Esophagus squamous epithelium (tissue), 5 donors: ENCODE measurements around the gene RTKN. TPM values are rescaled to one million over a fixed set of nuclear protein-coding genes. Genes with fewer than 3 reads are reported as not detected.
"Not testable (repeated sequence)": the region's sequence is repeated elsewhere in the genome, so short reads cannot be mapped to it uniquely, and the experiment has no call there.

Source experiments
- DNase-seq: peaks from one replicate; lab custom pipeline; 2025; lab: John Stamatoyannopoulos, UW
- H3K27ac ChIP-seq, 4 donors: fragments of 200-600 bp; sonication (generic); one replicate each; pipeline ENCODE4 v1.5.1; 2016 to 2019; ENCODE audit warnings: mild to moderate bottlenecking in 1 of 4
- H3K27me3 ChIP-seq, 4 donors: fragments of 200-600 bp; sonication (generic); 1 replicate in 3 of 4; 2 replicates in 1 of 4; pipeline versions ENCODE4 v1.5.1 to v1.6.0; 2017 to 2021; ENCODE audit warnings: antibody characterized with exemption in 1 of 4
- H3K36me3 ChIP-seq, 3 donors: fragments of 200-600 bp; sonication (generic); one replicate each; pipeline ENCODE4 v1.5.1; 2016 to 2019
- H3K4me1 ChIP-seq, 3 donors: fragments of 200-600 bp; sonication (generic); one replicate each; pipeline ENCODE4 v1.5.1; 2017 to 2019
- H3K4me3 ChIP-seq, 4 donors: fragments of 200-600 bp; sonication (generic); 1 replicate in 3 of 4; 2 replicates in 1 of 4; pipeline ENCODE4 v1.5.1; 2016 to 2019; ENCODE audit warnings: mild to moderate bottlenecking in 2 of 4, moderate library complexity in 1 of 4
- H3K9me3 ChIP-seq, 3 donors: fragments of 200-600 bp; sonication (generic); one replicate each; pipeline ENCODE4 v1.5.1; 2016 to 2019
- CTCF ChIP-seq, 6 experiments: fragments of 450-650 bp in 4 of 6; fragments of 200-600 bp in 2 of 6; sonication (generic) in 2 of 6; IDR thresholded peaks; one replicate each; pipeline ENCODE4 v1.5.1; 2016 to 2019; ENCODE audit warnings: antibody characterized with exemption in 6 of 6, mild to moderate bottlenecking in 4 of 6, moderate library complexity in 4 of 6
- POLR2A ChIP-seq, 4 donors: fragments of 450-650 bp; IDR thresholded peaks; one replicate each; pipeline ENCODE4 v1.6.1; 2017; ENCODE audit warnings: antibody characterized with exemption in 4 of 4, mild to moderate bottlenecking in 4 of 4, moderate library complexity in 3 of 4
- WGBS, 2 donors: methylation state at CpG; one replicate each; pipeline ENCODE4 v1.1.5; 2018; 5-methylcytosine and 5-hydroxymethylcytosine counted together
- intact Hi-C: fragments of 100-400 bp; cut with DNase I; formaldehyde crosslinking; loops from one replicate; pipeline ENCODE4 v1.15.0; 2022
- total RNA-seq, 4 donors: library from RNA; depleted of rRNA; stranded (reverse); fragments of >200 nt; gene quantifications; one replicate each; pipeline ENCODE4 v1.1.0, GENCODE V29; 2016
- donor health status: DM: yes; HTN: yes; CAD: no.

Gene RTKN
- total RNA-seq, 4 donors from 2014 or later, result 20.2 to 37.8 (median 27.9) TPM

- Histone ChIP-seq H3K4me1 (peaks cover 8 to 36% (median 8%) of the 10 kb centered on the region in 3 donors), H3K27me3 (peaks cover 0 to 21% (median 0%) of the 10 kb centered on the region in 4 donors), H3K36me3 (no peaks in the 10 kb centered on the region), H3K4me3 (no peak overlapping the region), H3K27ac (no peak overlapping the region), H3K9me3 (no peaks in the 10 kb centered on the region)
- 28% methylated on average over 4 to 5 of the region's 5 CpGs for WGBS, 2 donors
- DNase-seq, result no peak
- intact Hi-C loops, result no loop called here
- TF ChIP-seq CTCF (IDR thresholded peaks at IDR 0.05) (no peak), POLR2A (IDR thresholded peaks at IDR 0.05) (no peak)
Observed at GRCh38 chr2:74444498-74445318, 3.0 kb upstream of the RTKN start.

GRCh38 chr2:74442483-74443297 lies 953 bp upstream of the RTKN start:
- Histone ChIP-seq H3K4me1 (peaks cover 14 to 55% (median 15%) of the 10 kb centered on the region in 3 donors), H3K27me3 (peaks cover 0 to 21% (median 0%) of the 10 kb centered on the region in 4 donors), H3K4me3 (peak overlapping the region; percentile 44 to 76 (median 60)), H3K27ac (peak overlapping the region; percentile 86 to 89 (median 87))
- H3K36me3 ChIP-seq, H3K9me3 ChIP-seq, intact Hi-C loops, DNase-seq: not testable (repeated sequence)
- 87 to 94% methylated on average over 5 to 15 of the region's 16 CpGs for WGBS, 2 donors

GRCh38 chr2:74441170-74441689 lies 507 bp downstream of the RTKN start:
- TF ChIP-seq CTCF (IDR thresholded peaks at IDR 0.05) (no peak), POLR2A (IDR thresholded peaks at IDR 0.05) (peak in 1 of 4 donors; percentile 2)
- peaks cover 14 to 69% (median 15%) of the 10 kb centered on the region in 3 donors for H3K4me1 ChIP-seq
- H3K9me3 ChIP-seq, result no peaks in the 10 kb centered on the region
- peak overlapping the region; percentile 44 to 76 (median 60) for H3K4me3 ChIP-seq
- peaks cover 0 to 21% (median 0%) of the 10 kb centered on the region in 4 donors for H3K27me3 ChIP-seq
- peaks cover 0 to 5% (median 0%) of the 10 kb centered on the region in 3 donors for H3K36me3 ChIP-seq
- WGBS, 2 donors, result 18 to 42% methylated on average over 6 to 12 of the region's 33 CpGs
- no peak for DNase-seq
- intact Hi-C loops, result no loop called here
- H3K27ac ChIP-seq, result peak overlapping the region; percentile 86 to 89 (median 87)

- peak overlapping the region; percentile 44 to 76 (median 60) for H3K4me3 ChIP-seq
- peaks cover 0 to 12% (median 0%) of the 10 kb centered on the region in 3 donors for H3K36me3 ChIP-seq
- H3K4me1 ChIP-seq, result peaks cover 14 to 73% (median 15%) of the 10 kb centered on the region in 3 donors
- H3K27me3 ChIP-seq, result peaks cover 0 to 21% (median 0%) of the 10 kb centered on the region in 4 donors
- 34 to 40% methylated on average over 2 to 5 of the region's 45 CpGs for WGBS, 2 donors
- no peaks in the 10 kb centered on the region for H3K9me3 ChIP-seq
- peak overlapping the region; percentile 86 to 89 (median 87) for H3K27ac ChIP-seq
- no peak for DNase-seq
- TF ChIP-seq CTCF (IDR thresholded peaks at IDR 0.05), result peak in 3 of 6 experiments; percentile 38 to 51 (median 40)
- TF ChIP-seq POLR2A (IDR thresholded peaks at IDR 0.05), result peak in 1 of 4 donors; percentile 31
- intact Hi-C loops, result no loop called here
Observed at GRCh38 chr2:74440378-74441169, 1.2 kb downstream of the RTKN start.
